Chondrocyte (in vitro differentiated cells): ENCODE results near the gene NAA60. TPM values are rescaled to one million over a fixed set of nuclear protein-coding genes. Genes with fewer than 3 reads are reported as not detected.

ENCODE experiments used
- DNase-seq: peaks from one replicate; pipeline ENCODE4 v3.0.0; 2021; ENCODE audit warnings: mixed read lengths, low spot score
- H3K27ac Mint-ChIP-seq: one replicate; pipeline ENCODE4 v1.8.0; 2021; ENCODE audit warnings: mild to moderate bottlenecking, moderate library complexity, mixed read lengths; ENCODE audit not compliant: unreplicated experiment
- H3K27me3 Mint-ChIP-seq: 2 replicates; pipeline ENCODE4 v1.8.0; 2021; ENCODE audit warnings: low read depth, mixed read lengths
- H3K36me3 Mint-ChIP-seq: 2 replicates; pipeline ENCODE4 v1.8.0; 2021; ENCODE audit warnings: low read depth, mixed read lengths
- H3K4me1 Mint-ChIP-seq: 2 replicates; pipeline ENCODE4 v1.8.0; 2021; ENCODE audit warnings: low read depth, mild to moderate bottlenecking, mixed read lengths
- H3K4me3 Mint-ChIP-seq: one replicate; pipeline ENCODE4 v1.8.0; 2021; ENCODE audit warnings: mild to moderate bottlenecking, moderate library complexity, mixed read lengths; ENCODE audit not compliant: unreplicated experiment
- H3K9me3 Mint-ChIP-seq: 2 replicates; pipeline ENCODE4 v1.8.0; 2021; ENCODE audit warnings: low read depth, mixed read lengths
- CTCF ChIP-seq: fragments of 200-600 bp; sonication (generic); IDR thresholded peaks from 2 replicates; pipeline ENCODE4 v1.5.0; 2021; ENCODE audit warnings: antibody characterized with exemption, mild to moderate bottlenecking, moderate library complexity
- total RNA-seq: library from RNA; stranded (reverse); gene quantifications from 3 replicates; pipeline ENCODE4 v1.2.1, GENCODE V29; 2021

Gene NAA60
- total RNA-seq, 1 donor from 2014 or later: 47.2 TPM

DNA sequence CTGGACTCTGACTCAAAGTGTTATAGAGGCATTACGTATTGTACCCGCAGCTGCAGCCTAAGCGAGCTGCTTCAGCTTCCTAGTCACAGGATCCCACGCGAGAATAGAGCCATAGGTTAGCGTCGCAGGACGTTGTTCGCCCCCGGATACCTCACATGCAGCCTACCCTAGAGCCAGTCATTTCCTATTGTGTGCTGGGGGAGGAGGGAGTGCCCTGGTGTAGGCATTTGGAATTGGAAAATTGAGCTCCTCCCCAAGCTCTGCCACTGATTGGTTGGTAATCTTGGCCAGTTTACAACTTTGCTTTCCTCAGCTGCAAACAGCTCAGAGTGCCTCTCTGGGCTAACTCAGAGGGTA is 530 bp downstream of the NAA60 start:
- H3K4me1 Mint-ChIP-seq: peaks cover 15% of the 10 kb centered on the region

DNA sequence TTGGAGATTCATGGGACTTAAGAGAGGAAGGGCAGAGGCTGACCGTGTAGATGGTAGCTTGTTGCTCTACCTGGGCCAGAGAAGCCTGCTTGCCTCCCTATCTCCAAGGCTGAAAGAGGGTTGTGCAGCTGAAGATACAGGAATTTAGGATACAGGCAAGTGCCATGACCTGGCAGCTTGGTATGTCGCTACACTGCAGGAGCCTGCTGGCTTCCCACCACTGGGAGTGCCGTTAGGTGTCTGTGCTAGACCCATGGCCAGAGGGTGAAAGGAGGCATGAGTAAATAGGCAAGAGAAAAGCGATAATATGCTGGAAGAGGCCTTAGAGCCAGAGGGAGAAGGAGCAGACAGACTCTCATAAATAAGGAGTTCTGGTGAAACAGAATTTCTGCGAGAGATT is 10.6 kb downstream of the NAA60 start:
- peaks cover 17% of the 10 kb centered on the region for H3K4me1 Mint-ChIP-seq
- no peak overlapping the region for H3K27ac Mint-ChIP-seq
- no peak for DNase-seq
- TF ChIP-seq CTCF: no peak
- H3K4me3 Mint-ChIP-seq: no peak overlapping the region
- H3K27me3 Mint-ChIP-seq: no peaks in the 10 kb centered on the region
- H3K9me3 Mint-ChIP-seq: no peaks in the 10 kb centered on the region
- peaks cover 5% of the 10 kb centered on the region for H3K36me3 Mint-ChIP-seq

More for the DNA sequence above, 530 bp downstream of the NAA60 start:
- Mint-ChIP-seq H3K4me3 (peak overlapping the region; percentile 93), H3K9me3 (peaks cover 10% of the 10 kb centered on the region), H3K27ac (peak overlapping the region; percentile 98), H3K27me3 (no peaks in the 10 kb centered on the region), H3K36me3 (peaks cover 20% of the 10 kb centered on the region)
- peak; percentile 22 for TF ChIP-seq CTCF
- DNase-seq: no peak

DNA sequence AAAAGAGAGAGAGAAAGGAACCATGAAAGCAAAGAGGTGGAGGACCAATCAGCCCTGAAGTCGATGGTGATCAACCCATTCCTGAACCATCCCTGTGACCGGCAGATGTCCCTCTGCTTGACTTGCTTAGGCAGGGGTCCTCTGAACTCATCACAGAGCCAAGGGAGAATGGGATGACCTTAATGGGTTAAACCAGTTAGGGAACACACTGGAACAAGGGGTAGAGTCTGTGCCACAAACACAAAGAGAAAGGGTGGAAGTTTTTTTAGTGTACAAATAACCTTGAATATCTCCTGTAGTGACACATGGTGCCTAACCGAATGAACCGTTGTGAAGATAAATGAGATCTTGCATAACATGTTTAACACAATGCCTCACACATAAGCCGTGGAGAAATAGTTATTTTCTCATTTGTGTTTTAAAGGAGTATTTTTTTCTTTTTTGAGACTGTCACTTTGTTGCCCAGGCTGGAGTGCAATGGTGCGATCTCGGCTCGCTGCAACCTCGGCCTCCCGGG is 11.2 kb downstream of the NAA60 start:
- Mint-ChIP-seq H3K27ac (no peak overlapping the region), H3K4me1 (peaks cover 23% of the 10 kb centered on the region), H3K9me3 (no peaks in the 10 kb centered on the region)

GRCh38 chr16:3457434-3458252 is 14.2 kb downstream of the NAA60 start:
- Mint-ChIP-seq H3K4me1 (peaks cover 49% of the 10 kb centered on the region), H3K27ac (peak overlapping the region; percentile 87), H3K27me3 (no peaks in the 10 kb centered on the region), H3K36me3 (no peaks in the 10 kb centered on the region), H3K4me3 (peak overlapping the region; percentile 72), H3K9me3 (no peaks in the 10 kb centered on the region)
- no peak for DNase-seq
- TF ChIP-seq CTCF: peak; percentile 70

More for the DNA sequence above, 11.2 kb downstream of the NAA60 start:
- no peak for DNase-seq
- H3K36me3 Mint-ChIP-seq: peaks cover 5% of the 10 kb centered on the region
- no peaks in the 10 kb centered on the region for H3K27me3 Mint-ChIP-seq
- no peak for TF ChIP-seq CTCF
- no peak overlapping the region for H3K4me3 Mint-ChIP-seq

DNA sequence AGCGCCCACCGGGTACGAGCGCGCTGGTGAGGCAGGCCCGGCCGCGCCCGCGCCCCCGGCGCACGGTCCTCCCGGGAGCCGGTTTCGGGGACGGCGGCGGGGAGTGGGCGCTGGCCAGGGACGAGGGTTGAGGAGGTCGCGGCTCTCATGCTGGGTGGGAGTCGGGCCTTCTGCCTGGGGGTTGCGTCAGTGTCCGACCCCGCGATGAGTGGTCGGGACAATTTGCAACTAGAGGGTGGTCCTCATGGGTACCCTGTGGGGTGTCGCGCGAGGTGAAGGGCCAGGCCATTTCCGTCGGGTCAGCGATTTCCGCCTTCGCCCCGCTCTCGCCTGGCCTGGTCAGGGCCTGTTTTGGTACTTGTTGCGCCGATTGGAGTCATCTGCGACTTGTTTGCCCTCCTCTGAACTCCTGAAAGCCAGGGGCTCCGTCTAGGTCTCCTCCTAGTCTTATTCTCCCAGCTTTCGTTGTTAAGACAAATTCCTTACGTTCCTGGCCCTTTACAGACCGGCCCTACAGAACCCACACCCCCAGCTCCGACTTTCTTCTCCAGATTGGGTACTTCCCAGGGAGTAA is 14.9 kb downstream of the NAA60 start:
- TF ChIP-seq CTCF: no peak
- H3K4me1 Mint-ChIP-seq: peaks cover 49% of the 10 kb centered on the region
- no peaks in the 10 kb centered on the region for H3K9me3 Mint-ChIP-seq
- no peaks in the 10 kb centered on the region for H3K36me3 Mint-ChIP-seq
- H3K4me3 Mint-ChIP-seq: peak overlapping the region; percentile 88
- DNase-seq: no peak
- H3K27ac Mint-ChIP-seq: peak overlapping the region; percentile 94
- no peaks in the 10 kb centered on the region for H3K27me3 Mint-ChIP-seq
